HepG2 (cell line): ENCODE data around the gene IP6K3. TPM values are rescaled to one million over a fixed set of nuclear protein-coding genes. Genes with fewer than 3 reads are reported as not detected.
A peak's percentile ranks its signal among the peaks of the same experiment; 100 is the strongest.

Source experiments
- ATF7 ChIP-seq, 2 experiments: fragments of 450-650 bp in 1 of 2; sonication (generic) in 1 of 2; formaldehyde crosslinking in 1 of 2; IDR thresholded peaks; 2 replicates each; pipeline versions ENCODE4 v1.4.0 to v1.6.1; 2016 to 2020; ENCODE audit warnings: antibody characterized with exemption in 1 of 2, mild to moderate bottlenecking in 1 of 2, missing genetic modification reagents in 1 of 2
- CREB1 ChIP-seq, 2 experiments: fragments of 450-650 bp in 1 of 2; IDR thresholded peaks; 2 replicates each; pipeline ENCODE4 v1.6.1; 2016 to 2017; ENCODE audit warnings: control low read depth in 1 of 2, mild to moderate bottlenecking in 1 of 2, missing compliant biosample characterization in 1 of 2, missing genetic modification characterization in 1 of 2
- DNMT3B ChIP-seq: conservative IDR thresholded peaks from 2 replicates; pipeline ENCODE4 v1.6.1; 2016; ENCODE audit warnings: missing biosample characterization, control low read depth
- HMGA1 ChIP-seq: sonication (generic); formaldehyde crosslinking; conservative IDR thresholded peaks from 2 replicates; pipeline ENCODE4 v1.4.0; 2020; ENCODE audit warnings: missing genetic modification reagents
- HOXD1 ChIP-seq: sonication (generic); formaldehyde crosslinking; IDR thresholded peaks from 2 replicates; pipeline ENCODE4 v1.5.0; 2020; ENCODE audit warnings: missing genetic modification reagents
- RXRB ChIP-seq: IDR thresholded peaks from 2 replicates; pipeline ENCODE4 v1.6.1; 2016; ENCODE audit warnings: borderline replicate concordance, missing genetic modification reagents, missing compliant biosample characterization
- STAG1 ChIP-seq: sonication (generic); formaldehyde crosslinking; IDR thresholded peaks from 2 replicates; pipeline ENCODE4 v1.4.0; 2020; ENCODE audit warnings: missing genetic modification reagents
- ZNF10 ChIP-seq: sonication (generic); formaldehyde crosslinking; IDR thresholded peaks from 2 replicates; pipeline ENCODE4 v1.4.0; 2020; ENCODE audit warnings: mild to moderate bottlenecking, low read depth, missing genetic modification reagents, borderline replicate concordance
- ZNF274 ChIP-seq: sonication (generic); formaldehyde crosslinking; IDR thresholded peaks from 2 replicates; pipeline ENCODE4 v1.5.1; 2020; ENCODE audit warnings: mild to moderate bottlenecking, missing genetic modification reagents
- ZNF383 ChIP-seq: sonication (generic); formaldehyde crosslinking; IDR thresholded peaks from 2 replicates; pipeline ENCODE4 v1.4.0; 2020; ENCODE audit warnings: missing genetic modification reagents, mild to moderate bottlenecking, borderline replicate concordance
- ZNF432 ChIP-seq: sonication (generic); formaldehyde crosslinking; IDR thresholded peaks from 2 replicates; pipeline ENCODE4 v1.5.0; 2020; ENCODE audit warnings: missing genetic modification reagents, mild to moderate bottlenecking, borderline replicate concordance
- polyA plus RNA-seq, 8 experiments: library from polyadenylated mRNA; depleted of rRNA in 3 of 8; stranded (reverse) in 7 of 8; unstranded in 1 of 8; fragments of >200 nt; fragmentation: Illumina TruSeq in 4 of 8; extraction: Trizol in 4 of 8; gene quantifications; 2 replicates each; pipeline versions ENCODE4 v1.2.1 to v1.2.3, GENCODE V29; 2011 to 2016; ENCODE audit warnings: low read depth in 4 of 8, missing spikeins in 1 of 8, mixed read lengths in 1 of 8; ENCODE audit not compliant: insufficient read depth in 1 of 8
- total RNA-seq, 5 experiments: library from RNA; depleted of rRNA; stranded (reverse); fragments of >200 nt; fragmentation: Illumina TruSeq; extraction: Trizol; gene quantifications; 2 replicates each; pipeline ENCODE4 v1.2.3, GENCODE V29; 2016; ENCODE audit warnings: low read depth in 1 of 5
- TF ChIP-seq, protein P1 (sequence below): sonication (generic); formaldehyde crosslinking; IDR thresholded peaks from 2 replicates; pipeline ENCODE4 v1.4.0; 2020; ENCODE audit warnings: missing genetic modification reagents
- TF ChIP-seq, protein P2 (sequence below): sonication (generic); formaldehyde crosslinking; IDR thresholded peaks from 2 replicates; pipeline ENCODE4 v1.8.0; 2022; ENCODE audit warnings: mild to moderate bottlenecking, missing genetic modification reagents; ENCODE audit not compliant: insufficient replicate concordance

Gene IP6K3
- total and polyA plus RNA-seq, 2 of the 13 experiments (the other 11 are each of a cell fraction or from before 2014, with no cell fraction given): 0.11 to 0.18 TPM

DNA sequence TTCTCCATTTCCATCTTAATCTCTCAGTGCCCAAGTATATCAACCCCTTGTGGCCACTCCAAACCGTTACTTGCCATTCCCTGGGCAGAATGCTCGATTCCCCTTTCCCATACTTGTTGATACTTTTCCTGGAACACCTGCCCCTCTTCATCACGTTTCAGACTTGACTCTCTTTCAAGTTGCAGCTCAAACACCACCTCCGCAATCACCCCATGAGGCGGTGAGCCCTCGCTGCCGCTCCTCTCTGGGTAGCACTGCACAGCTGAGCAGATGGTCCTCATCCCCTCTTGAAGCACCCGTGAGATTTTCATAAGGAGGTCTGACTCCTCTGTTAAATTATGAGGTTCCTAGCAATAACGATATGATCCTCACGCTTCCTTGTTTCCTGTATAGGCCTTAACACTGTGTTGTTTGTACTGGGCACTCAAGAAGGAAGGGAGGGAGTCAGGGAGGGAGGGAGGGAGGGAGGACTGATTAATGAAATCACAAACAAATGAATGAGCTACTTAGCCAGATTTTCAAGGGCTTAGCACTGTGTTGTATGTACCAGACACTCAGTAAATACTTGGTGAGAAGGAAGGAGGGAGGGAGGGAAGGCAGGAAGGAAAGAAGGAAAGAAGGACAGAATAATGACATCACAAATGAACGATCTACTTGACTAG is 27.2 kb downstream of the IP6K3 start (continued):
- TF ChIP-seq, protein P1, sequence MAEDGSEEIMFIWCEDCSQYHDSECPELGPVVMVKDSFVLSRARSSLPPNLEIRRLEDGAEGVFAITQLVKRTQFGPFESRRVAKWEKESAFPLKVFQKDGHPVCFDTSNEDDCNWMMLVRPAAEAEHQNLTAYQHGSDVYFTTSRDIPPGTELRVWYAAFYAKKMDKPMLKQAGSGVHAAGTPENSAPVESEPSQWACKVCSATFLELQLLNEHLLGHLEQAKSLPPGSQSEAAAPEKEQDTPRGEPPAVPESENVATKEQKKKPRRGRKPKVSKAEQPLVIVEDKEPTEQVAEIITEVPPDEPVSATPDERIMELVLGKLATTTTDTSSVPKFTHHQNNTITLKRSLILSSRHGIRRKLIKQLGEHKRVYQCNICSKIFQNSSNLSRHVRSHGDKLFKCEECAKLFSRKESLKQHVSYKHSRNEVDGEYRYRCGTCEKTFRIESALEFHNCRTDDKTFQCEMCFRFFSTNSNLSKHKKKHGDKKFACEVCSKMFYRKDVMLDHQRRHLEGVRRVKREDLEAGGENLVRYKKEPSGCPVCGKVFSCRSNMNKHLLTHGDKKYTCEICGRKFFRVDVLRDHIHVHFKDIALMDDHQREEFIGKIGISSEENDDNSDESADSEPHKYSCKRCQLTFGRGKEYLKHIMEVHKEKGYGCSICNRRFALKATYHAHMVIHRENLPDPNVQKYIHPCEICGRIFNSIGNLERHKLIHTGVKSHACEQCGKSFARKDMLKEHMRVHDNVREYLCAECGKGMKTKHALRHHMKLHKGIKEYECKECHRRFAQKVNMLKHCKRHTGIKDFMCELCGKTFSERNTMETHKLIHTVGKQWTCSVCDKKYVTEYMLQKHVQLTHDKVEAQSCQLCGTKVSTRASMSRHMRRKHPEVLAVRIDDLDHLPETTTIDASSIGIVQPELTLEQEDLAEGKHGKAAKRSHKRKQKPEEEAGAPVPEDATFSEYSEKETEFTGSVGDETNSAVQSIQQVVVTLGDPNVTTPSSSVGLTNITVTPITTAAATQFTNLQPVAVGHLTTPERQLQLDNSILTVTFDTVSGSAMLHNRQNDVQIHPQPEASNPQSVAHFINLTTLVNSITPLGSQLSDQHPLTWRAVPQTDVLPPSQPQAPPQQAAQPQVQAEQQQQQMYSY (CRISPR knock-in tag): no peak
- TF ChIP-seq STAG1 (no peak), ZNF432 (CRISPR knock-in tag) (no peak), RXRB (no peak), HOXD1 (CRISPR knock-in tag) (no peak), ZNF383 (CRISPR knock-in tag) (no peak), ATF7 (IDR thresholded peaks at IDR 0.05) (peak; percentile 49), ATF7 (CRISPR knock-in tag; IDR thresholded peaks at IDR 0.05) (no peak), ZNF10 (CRISPR knock-in tag) (no peak), DNMT3B (CRISPR knock-in tag) (no peak), CREB1 (IDR thresholded peaks at IDR 0.05) (peak; percentile 34; the same call in 1 of the 2 replicates), CREB1 (CRISPR knock-in tag; IDR thresholded peaks at IDR 0.05) (no peak), HMGA1 (CRISPR knock-in tag) (no peak), ZNF274 (CRISPR knock-in tag) (no peak)
- TF ChIP-seq, protein P2, sequence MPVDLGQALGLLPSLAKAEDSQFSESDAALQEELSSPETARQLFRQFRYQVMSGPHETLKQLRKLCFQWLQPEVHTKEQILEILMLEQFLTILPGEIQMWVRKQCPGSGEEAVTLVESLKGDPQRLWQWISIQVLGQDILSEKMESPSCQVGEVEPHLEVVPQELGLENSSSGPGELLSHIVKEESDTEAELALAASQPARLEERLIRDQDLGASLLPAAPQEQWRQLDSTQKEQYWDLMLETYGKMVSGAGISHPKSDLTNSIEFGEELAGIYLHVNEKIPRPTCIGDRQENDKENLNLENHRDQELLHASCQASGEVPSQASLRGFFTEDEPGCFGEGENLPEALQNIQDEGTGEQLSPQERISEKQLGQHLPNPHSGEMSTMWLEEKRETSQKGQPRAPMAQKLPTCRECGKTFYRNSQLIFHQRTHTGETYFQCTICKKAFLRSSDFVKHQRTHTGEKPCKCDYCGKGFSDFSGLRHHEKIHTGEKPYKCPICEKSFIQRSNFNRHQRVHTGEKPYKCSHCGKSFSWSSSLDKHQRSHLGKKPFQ (CRISPR knock-in tag): no peak
